ENCODE measurements around the gene PHRF1. TPM values are rescaled to one million over a fixed set of nuclear protein-coding genes. Genes with fewer than 3 reads are reported as not detected.

PHRF1 gene
- total and polyA plus RNA-seq, 4 experiments from 2014 or later = 0.93 to 54.5 (median 33.1) TPM

GRCh38 chr11:563066-563811 lies 13.0 kb upstream of the PHRF1 start:
- Mint-ChIP-seq H3K27ac (peak overlapping the region in 2 of 7 donors; percentile 52 to 67), H3K9me3 (no peaks in the 10 kb centered on the region), H3K36me3 (peaks cover 0 to 6% of the 10 kb centered on the region in 2 donors), H3K4me1 (peaks cover 8 to 21% (median 14%) of the 10 kb centered on the region in 4 donors), H3K27me3 (no peaks in the 10 kb centered on the region), H3K4me3 (peak overlapping the region in 2 of 8 donors; percentile 21 to 43)
- Histone ChIP-seq H3K4me3 (ENCODE audit: low read length in 2 of 2) (no peak overlapping the region), H3K27me3 (ENCODE audit: insufficient read depth, low read length) (no peaks in the 10 kb centered on the region), H3K4me1 (ENCODE audit: insufficient read depth, low read length) (peaks cover 21% of the 10 kb centered on the region), H3K27ac (ENCODE audit: low read depth, low read length) (no peak overlapping the region), H3K36me3 (ENCODE audit: insufficient read depth, low read length) (no peaks in the 10 kb centered on the region), H3K9me3 (ENCODE audit: control insufficient read depth in 1 of 2, low read length in 2 of 2) (no peaks in the 10 kb centered on the region)
- ChIA-PET CTCF (ENCODE audit: partially characterized antibody) (interaction anchor here (2.4 kb wide), 1 partner anchor 8 kb away, joined by 10 read pairs; no protein-coding TSS in a partner anchor), POLR2A (ENCODE audit: partially characterized antibody) (interaction anchor here (7.1 to 7.5 kb wide), 2 partner anchors 8 to 12 kb away, joined by 56 to 62 read pairs; partner anchors contain the start of gene PHRF1)
- intact Hi-C loops (cut with micrococcal nuclease) = no loop called here
- DNase-seq = peak in 1 of 5 donors; percentile 32

- Histone ChIP-seq H3K4me1 (ENCODE audit: insufficient read depth, low read length) (peaks cover 23% of the 10 kb centered on the region), H3K9me3 (ENCODE audit: control insufficient read depth in 1 of 2, low read length in 2 of 2) (no peaks in the 10 kb centered on the region), H3K36me3 (ENCODE audit: insufficient read depth, low read length) (no peaks in the 10 kb centered on the region), H3K4me3 (ENCODE audit: low read length in 2 of 2) (no peak overlapping the region), H3K27ac (ENCODE audit: low read depth, low read length) (no peak overlapping the region), H3K27me3 (ENCODE audit: insufficient read depth, low read length) (no peaks in the 10 kb centered on the region)
- ChIA-PET POLR2A (ENCODE audit: partially characterized antibody) (interaction anchor here (7.1 to 7.5 kb wide), 2 partner anchors 9 to 12 kb away, joined by 56 to 62 read pairs; partner anchors contain the start of gene PHRF1), CTCF (ENCODE audit: partially characterized antibody) (interaction anchor here (2.4 kb wide), 1 partner anchor 9 kb away, joined by 10 read pairs; no protein-coding TSS in a partner anchor)
- Mint-ChIP-seq H3K27me3 (no peaks in the 10 kb centered on the region), H3K4me1 (peaks cover 8 to 21% (median 15%) of the 10 kb centered on the region in 4 donors), H3K4me3 (peak overlapping the region in 2 of 8 donors; percentile 29 to 35), H3K9me3 (no peaks in the 10 kb centered on the region), H3K27ac (peak overlapping the region in 2 of 7 donors; percentile 52 to 68), H3K36me3 (peaks cover 0 to 6% of the 10 kb centered on the region in 2 donors)
- DNase-seq = peak in 1 of 5 donors; percentile 21
- intact Hi-C loops (cut with micrococcal nuclease) = no loop called here
Observed at GRCh38 chr11:563812-564578, 12.3 kb upstream of the PHRF1 start.

DNA sequence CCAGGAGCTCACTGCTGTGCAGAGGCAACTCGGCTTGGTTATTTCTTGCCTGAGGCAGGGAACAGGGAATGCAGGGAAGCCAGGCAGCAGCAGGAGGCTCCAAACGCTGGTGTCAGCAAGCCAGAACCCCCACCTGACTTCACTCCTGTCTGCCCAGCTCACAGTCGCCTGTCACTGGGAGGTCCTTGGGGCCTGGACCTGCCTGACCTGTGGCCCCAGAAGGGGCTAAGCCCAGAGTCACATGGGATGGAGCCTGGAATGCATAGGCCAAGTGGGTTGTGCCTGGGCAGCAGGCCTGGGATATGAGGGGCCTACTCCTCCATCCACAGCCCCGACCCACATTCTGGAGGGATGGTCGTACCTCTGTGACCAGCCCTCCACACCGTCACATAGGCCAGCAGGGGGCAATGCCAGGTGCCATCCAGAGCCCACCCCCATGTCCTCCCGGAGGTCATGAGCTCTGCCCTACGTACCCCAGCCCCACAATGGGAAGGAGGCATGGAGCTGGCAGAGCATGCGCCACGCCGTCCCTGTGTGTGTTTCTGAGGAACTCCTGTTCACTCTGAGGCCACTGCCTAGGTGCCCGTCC lies 10.3 kb upstream of the PHRF1 start:
- Mint-ChIP-seq H3K9me3 (no peaks in the 10 kb centered on the region), H3K36me3 (peaks cover 0 to 6% of the 10 kb centered on the region in 2 donors), H3K27ac (peak overlapping the region in 2 of 7 donors; percentile 29 to 87), H3K4me1 (peaks cover 4 to 12% (median 10%) of the 10 kb centered on the region in 4 donors), H3K27me3 (no peaks in the 10 kb centered on the region), H3K4me3 (no peak overlapping the region)
- Histone ChIP-seq H3K36me3 (ENCODE audit: insufficient read depth, low read length) (no peaks in the 10 kb centered on the region), H3K4me3 (ENCODE audit: low read length in 2 of 2) (no peak overlapping the region), H3K27me3 (ENCODE audit: insufficient read depth, low read length) (no peaks in the 10 kb centered on the region), H3K4me1 (ENCODE audit: insufficient read depth, low read length) (peaks cover 22% of the 10 kb centered on the region), H3K9me3 (ENCODE audit: control insufficient read depth in 1 of 2, low read length in 2 of 2) (no peaks in the 10 kb centered on the region), H3K27ac (ENCODE audit: low read depth, low read length) (no peak overlapping the region)
- ChIA-PET CTCF (ENCODE audit: partially characterized antibody) (interaction anchor here (0.6 to 2.4 kb wide), 3 partner anchors 11 to 129 kb away, joined by 3 to 10 read pairs (median 4); partner anchors contain the start of genes DEAF1 and TMEM80), POLR2A (ENCODE audit: partially characterized antibody) (interaction anchor here (1.1 to 7.5 kb wide), 5 partner anchors 9 to 231 kb away, joined by 3 to 62 read pairs (median 4); partner anchors contain the start of genes HRAS and PHRF1)
- intact Hi-C loops (cut with micrococcal nuclease) = no loop called here
- DNase-seq = peak in 1 of 5 donors; percentile 34

DNA sequence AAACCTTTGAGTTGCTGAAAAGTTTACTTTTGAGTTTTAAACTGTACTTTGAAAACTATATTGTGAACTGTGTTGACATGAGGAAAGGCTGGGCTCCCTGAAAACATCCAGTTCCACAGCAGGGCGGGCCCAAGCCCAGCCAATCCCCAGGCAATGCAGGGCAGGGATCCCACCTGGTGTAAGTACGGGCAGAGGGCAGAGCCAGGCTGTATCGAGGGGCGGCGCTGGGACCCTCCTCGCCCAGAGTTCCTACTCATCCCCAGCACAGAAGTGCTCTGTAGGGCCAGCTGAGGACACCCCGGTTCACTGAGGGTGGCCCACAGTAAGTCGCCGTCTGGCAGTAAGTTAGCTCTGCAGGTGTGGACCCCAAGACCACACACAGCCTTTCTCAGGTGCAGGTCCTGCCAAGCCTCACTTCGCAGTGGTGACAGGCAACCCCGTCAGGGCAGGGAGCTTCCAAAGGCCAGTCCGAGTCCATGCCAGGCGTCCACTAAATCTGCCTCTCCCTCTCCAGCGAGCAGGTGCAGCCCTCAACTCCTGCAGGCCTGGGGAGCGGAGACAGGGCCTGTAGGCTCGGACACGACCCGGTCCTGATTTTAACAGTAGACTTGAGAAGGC lies 9.2 kb upstream of the PHRF1 start:
- intact Hi-C loops (cut with micrococcal nuclease) = no loop called here
- Mint-ChIP-seq H3K27ac (peak overlapping the region; percentile 74 to 93 (median 84)), H3K27me3 (no peaks in the 10 kb centered on the region), H3K4me3 (peak overlapping the region; percentile 61 to 77 (median 74)), H3K36me3 (peaks cover 0 to 4% of the 10 kb centered on the region in 2 donors), H3K9me3 (no peaks in the 10 kb centered on the region), H3K4me1 (peaks cover 0 to 6% (median 5%) of the 10 kb centered on the region in 4 donors)
- Histone ChIP-seq H3K36me3 (ENCODE audit: insufficient read depth, low read length) (no peaks in the 10 kb centered on the region), H3K4me1 (ENCODE audit: insufficient read depth, low read length) (peaks cover 14% of the 10 kb centered on the region), H3K9me3 (ENCODE audit: control insufficient read depth in 1 of 2, low read length in 2 of 2) (no peaks in the 10 kb centered on the region), H3K27ac (ENCODE audit: low read depth, low read length) (no peak overlapping the region), H3K27me3 (ENCODE audit: insufficient read depth, low read length) (no peaks in the 10 kb centered on the region), H3K4me3 (ENCODE audit: low read length in 2 of 2) (no peak overlapping the region)
- DNase-seq = peak in 1 of 5 donors; percentile 30
- ChIA-PET CTCF (ENCODE audit: partially characterized antibody) (no interaction called here), POLR2A (ENCODE audit: partially characterized antibody) (interaction anchor here (1.0 to 7.5 kb wide), 8 partner anchors 8 to 159 kb away, joined by 3 to 62 read pairs (median 6); partner anchors contain the start of genes DEAF1, LRRC56, PHRF1 and TMEM80)

GRCh38 chr11:567629-568292 lies 8.5 kb upstream of the PHRF1 start:
- Histone ChIP-seq H3K4me3 (ENCODE audit: low read length in 2 of 2) (no peak overlapping the region), H3K27me3 (ENCODE audit: insufficient read depth, low read length) (no peaks in the 10 kb centered on the region), H3K4me1 (ENCODE audit: insufficient read depth, low read length) (peaks cover 11% of the 10 kb centered on the region), H3K9me3 (ENCODE audit: control insufficient read depth in 1 of 2, low read length in 2 of 2) (no peaks in the 10 kb centered on the region), H3K36me3 (ENCODE audit: insufficient read depth, low read length) (no peaks in the 10 kb centered on the region), H3K27ac (ENCODE audit: low read depth, low read length) (no peak overlapping the region)
- DNase-seq = peak in 2 of 5 donors; percentile 22 to 66
- H3K27me3 Mint-ChIP-seq = no peaks in the 10 kb centered on the region
- peak overlapping the region; percentile 61 to 77 (median 74) for H3K4me3 Mint-ChIP-seq
- POLR2A ChIA-PET (ENCODE audit: partially characterized antibody) = interaction anchor here (1.0 to 7.5 kb wide), 12 partner anchors 8 to 158 kb away, joined by 3 to 62 read pairs (median 6); partner anchors contain the start of genes DEAF1, LMNTD2, LRRC56 and PHRF1
- H3K4me1 Mint-ChIP-seq = peaks cover 0 to 6% (median 5%) of the 10 kb centered on the region in 4 donors
- intact Hi-C loops (cut with micrococcal nuclease) = loop anchor here (1.0 kb wide), 1 partner anchor 7 kb away; the partner anchor contains the start of genes LMNTD2 and RASSF7
- H3K9me3 Mint-ChIP-seq = no peaks in the 10 kb centered on the region
- CTCF ChIA-PET (ENCODE audit: partially characterized antibody) = no interaction called here
- peak overlapping the region; percentile 74 to 93 (median 84) for H3K27ac Mint-ChIP-seq
- peaks cover 0 to 4% of the 10 kb centered on the region in 2 donors for H3K36me3 Mint-ChIP-seq
